ENCODE results near the gene ETNK2. TPM values are rescaled to one million over a fixed set of nuclear protein-coding genes. Genes with fewer than 3 reads are reported as not detected.

Gene ETNK2
- total RNA-seq, 2 donors from 2014 or later: 4.0 to 15.8 TPM

DNA sequence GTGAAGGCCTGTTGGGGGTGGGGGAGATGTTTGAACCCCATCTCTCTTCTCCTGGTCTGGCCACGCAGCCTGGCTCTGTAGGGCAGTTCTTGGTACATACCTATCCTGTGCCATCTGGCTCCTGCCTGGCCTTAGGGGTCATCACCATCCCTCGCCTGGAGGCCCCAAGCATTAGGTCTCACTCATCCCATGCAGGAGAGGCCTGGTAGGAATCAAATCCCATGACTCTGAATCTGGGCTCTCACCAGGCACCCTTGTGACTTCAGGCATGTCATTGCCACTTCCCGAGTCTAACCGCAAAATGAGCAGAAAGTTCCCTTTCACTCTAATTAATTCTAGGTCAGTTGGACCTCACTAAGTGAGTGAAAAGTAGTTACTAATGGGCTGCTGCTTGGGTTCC lies 37.2 kb downstream of the ETNK2 start:
- DNase-seq: no peak
- Histone ChIP-seq H3K4me1 (no peaks in the 10 kb centered on the region), H3K4me3 (no peak overlapping the region), H3K27me3 (no peaks in the 10 kb centered on the region), H3K9me3 (no peaks in the 10 kb centered on the region), H3K27ac (no peak overlapping the region), H3K36me3 (replicated peaks in 1 of 2; ENCODE audit: insufficient read depth in 1 of 2, low read depth in 2 of 2) (peaks cover 0 to 6% of the 10 kb centered on the region in 2 donors)
- intact Hi-C loops (cut with DNase I): no loop called here
- TF ChIP-seq, protein P1, sequence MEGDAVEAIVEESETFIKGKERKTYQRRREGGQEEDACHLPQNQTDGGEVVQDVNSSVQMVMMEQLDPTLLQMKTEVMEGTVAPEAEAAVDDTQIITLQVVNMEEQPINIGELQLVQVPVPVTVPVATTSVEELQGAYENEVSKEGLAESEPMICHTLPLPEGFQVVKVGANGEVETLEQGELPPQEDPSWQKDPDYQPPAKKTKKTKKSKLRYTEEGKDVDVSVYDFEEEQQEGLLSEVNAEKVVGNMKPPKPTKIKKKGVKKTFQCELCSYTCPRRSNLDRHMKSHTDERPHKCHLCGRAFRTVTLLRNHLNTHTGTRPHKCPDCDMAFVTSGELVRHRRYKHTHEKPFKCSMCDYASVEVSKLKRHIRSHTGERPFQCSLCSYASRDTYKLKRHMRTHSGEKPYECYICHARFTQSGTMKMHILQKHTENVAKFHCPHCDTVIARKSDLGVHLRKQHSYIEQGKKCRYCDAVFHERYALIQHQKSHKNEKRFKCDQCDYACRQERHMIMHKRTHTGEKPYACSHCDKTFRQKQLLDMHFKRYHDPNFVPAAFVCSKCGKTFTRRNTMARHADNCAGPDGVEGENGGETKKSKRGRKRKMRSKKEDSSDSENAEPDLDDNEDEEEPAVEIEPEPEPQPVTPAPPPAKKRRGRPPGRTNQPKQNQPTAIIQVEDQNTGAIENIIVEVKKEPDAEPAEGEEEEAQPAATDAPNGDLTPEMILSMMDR (IDR thresholded peaks at IDR 0.05): no peak
- TF ChIP-seq POLR2A (IDR thresholded peaks at IDR 0.05): no peak
- 88 to 95% methylated on average over 3 of the region's 4 CpGs for WGBS, 2 donors
- no peak for ATAC-seq

DNA sequence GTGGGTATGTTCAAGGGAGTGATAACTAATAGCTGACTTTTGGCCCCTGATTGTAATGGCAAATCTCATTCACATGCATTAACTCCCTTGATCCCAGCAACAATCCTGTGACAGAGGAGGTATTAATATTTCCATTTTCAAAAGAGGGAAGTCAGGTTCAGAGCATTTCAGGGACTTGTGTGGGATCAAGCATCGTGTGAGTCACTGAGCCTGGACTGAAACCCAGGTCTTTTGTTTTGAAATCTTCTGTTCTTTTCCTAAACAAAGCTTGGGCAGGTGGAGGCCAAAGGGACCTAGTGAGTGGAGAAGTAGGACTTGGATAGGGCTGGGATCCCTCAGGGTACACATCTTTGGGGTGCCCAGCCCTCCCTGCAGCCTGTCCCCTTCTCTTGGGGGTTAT lies 37.9 kb downstream of the ETNK2 start:
- Histone ChIP-seq H3K27ac (no peak overlapping the region), H3K4me3 (no peak overlapping the region), H3K4me1 (no peaks in the 10 kb centered on the region), H3K27me3 (no peaks in the 10 kb centered on the region), H3K9me3 (no peaks in the 10 kb centered on the region), H3K36me3 (replicated peaks in 1 of 2; ENCODE audit: insufficient read depth in 1 of 2, low read depth in 2 of 2) (peaks cover 0 to 6% of the 10 kb centered on the region in 2 donors)
- TF ChIP-seq, protein P1 (IDR thresholded peaks at IDR 0.05): no peak
- no peak for TF ChIP-seq POLR2A (IDR thresholded peaks at IDR 0.05)
- ATAC-seq (no peak), DNase-seq (no peak)
- intact Hi-C loops (cut with DNase I): no loop called here
- 67 to 93% methylated on average over 1 of the region's 1 CpG for WGBS, 2 donors

DNA sequence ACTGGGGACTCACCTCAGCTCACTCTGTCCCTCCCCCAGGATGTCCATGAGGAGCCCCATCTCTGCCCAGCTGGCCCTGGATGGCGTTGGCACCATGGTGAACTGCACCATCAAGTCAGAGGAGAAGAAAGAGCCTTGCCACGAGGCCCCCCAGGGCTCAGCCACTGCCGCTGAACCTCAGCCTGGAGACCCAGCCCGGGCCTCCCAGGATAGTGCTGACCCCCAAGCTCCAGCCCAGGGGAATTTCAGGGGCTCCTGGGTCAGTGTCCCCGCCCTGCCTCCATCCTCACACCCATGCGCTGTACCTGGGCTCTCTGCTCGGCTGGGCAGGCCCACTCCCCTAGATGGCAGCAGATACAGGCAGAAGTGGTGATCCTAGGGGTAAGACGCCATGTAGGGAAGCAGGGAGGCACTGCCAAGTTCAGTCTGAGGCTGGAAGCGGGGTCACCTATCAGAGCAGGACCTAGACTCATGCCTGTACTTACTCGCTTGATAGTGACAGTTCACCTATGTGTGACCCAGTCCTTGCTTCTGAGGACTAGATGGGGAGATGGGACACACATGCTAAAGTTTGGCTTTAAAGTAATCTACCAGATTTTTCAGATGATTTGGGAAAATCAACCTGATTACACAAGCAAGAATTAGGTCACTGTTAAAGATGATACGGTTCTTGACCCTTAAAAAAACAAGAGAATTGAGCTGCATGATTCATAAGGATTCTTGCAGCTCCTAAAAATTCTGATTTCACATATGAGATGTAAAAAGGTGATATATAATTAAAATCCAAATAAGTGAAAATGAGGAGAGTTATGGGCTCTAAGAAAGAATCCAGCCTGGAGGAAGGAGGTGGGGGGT lies 38.7 kb downstream of the ETNK2 start:
- no peak for DNase-seq
- 81 to 93% methylated on average over 8 to 11 of the region's 11 CpGs for WGBS, 2 donors
- intact Hi-C loops (cut with DNase I): no loop called here

DNA sequence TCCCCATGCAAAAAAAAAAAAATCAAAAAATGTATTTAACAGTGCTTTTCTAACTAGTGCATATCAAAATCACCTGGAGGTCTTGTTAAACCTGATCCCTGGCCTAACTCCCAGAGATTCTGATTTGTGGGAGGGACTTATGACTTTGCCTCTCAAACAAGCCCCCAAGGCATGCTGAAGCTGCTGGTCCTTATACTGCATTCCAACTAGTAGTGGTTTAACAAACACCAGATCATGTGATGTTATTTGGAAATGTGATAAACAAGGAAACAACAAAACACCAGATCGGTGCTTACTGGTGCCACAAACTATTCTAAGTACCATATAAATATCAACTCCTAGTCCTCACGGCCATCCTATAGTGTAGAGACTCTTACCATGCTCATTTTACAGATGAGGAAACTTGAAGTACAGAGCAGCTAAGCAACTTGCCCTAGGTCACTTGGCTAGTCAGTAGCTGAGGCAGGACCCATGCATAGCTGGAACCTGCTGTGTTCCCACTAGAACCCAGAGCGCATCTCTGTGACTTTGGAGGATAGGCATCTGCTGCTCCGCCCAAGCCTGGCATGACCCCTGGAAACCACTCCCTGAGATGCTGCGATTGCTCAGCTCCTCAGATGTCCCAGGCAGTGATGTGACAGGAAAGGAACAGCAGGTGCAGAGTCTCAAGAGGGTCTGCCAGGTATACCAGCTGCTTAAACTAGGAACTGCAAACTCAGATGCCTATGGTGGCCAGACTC lies 40.8 kb downstream of the ETNK2 start:
- Histone ChIP-seq H3K27me3 (no peaks in the 10 kb centered on the region), H3K4me3 (no peak overlapping the region), H3K4me1 (peaks cover 13% of the 10 kb centered on the region), H3K27ac (no peak overlapping the region), H3K36me3 (replicated peaks in 1 of 2; ENCODE audit: insufficient read depth in 1 of 2, low read depth in 2 of 2) (no peaks in the 10 kb centered on the region), H3K9me3 (no peaks in the 10 kb centered on the region)
- 65 to 77% methylated on average over 2 to 5 of the region's 5 CpGs for WGBS, 2 donors
- no peak for DNase-seq
- intact Hi-C loops (cut with DNase I): no loop called here
- TF ChIP-seq, protein P1 (IDR thresholded peaks at IDR 0.05): no peak
- no peak for TF ChIP-seq POLR2A (IDR thresholded peaks at IDR 0.05)
- ATAC-seq: no peak

More for the DNA sequence above, 38.7 kb downstream of the ETNK2 start:
- no peak for ATAC-seq
- Histone ChIP-seq H3K4me1 (peaks cover 5% of the 10 kb centered on the region), H3K4me3 (no peak overlapping the region), H3K27me3 (no peaks in the 10 kb centered on the region), H3K9me3 (no peaks in the 10 kb centered on the region), H3K36me3 (replicated peaks in 1 of 2; ENCODE audit: insufficient read depth in 1 of 2, low read depth in 2 of 2) (peaks cover 0 to 2% of the 10 kb centered on the region in 2 donors), H3K27ac (no peak overlapping the region)
- TF ChIP-seq POLR2A (IDR thresholded peaks at IDR 0.05): no peak
- TF ChIP-seq, protein P1 (IDR thresholded peaks at IDR 0.05): no peak

All from body of pancreas (tissue), 4 donors.